ENCODE data around the gene SLC25A4.
A peak's percentile ranks its signal among the peaks of the same experiment; 100 is the strongest.
"Not testable (repeated sequence)": the region's sequence is repeated elsewhere in the genome, so short reads cannot be mapped to it uniquely, and the experiment has no call there.

SLC25A4 gene

DNA sequence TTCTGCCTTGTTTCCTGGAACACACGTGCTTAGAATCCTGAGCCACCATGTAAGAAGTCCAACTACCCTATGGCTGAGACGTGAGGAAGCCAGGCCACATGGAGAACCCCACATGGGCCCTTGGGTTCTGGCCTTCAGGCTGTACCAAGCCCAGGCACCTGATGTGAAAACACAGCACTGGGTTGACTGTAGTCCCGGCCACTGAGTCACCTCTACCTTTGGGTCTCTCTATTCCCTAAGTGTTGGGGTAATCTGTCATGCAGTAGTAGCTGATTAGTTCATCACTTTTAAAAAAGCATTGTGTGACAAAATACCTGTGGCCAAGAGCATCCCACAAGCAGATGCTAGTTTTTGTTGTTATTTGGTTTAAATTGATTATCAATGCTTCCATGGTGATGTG is 36.4 kb downstream of the SLC25A4 start:
- TF ChIP-seq GATA1 (IDR thresholded peaks at IDR 0.05; ENCODE audit: low read depth, low read length) (no peak), POLR2A (IDR thresholded peaks at IDR 0.05; ENCODE audit: low read length) (no peak)
- no peak for DNase-seq

DNA sequence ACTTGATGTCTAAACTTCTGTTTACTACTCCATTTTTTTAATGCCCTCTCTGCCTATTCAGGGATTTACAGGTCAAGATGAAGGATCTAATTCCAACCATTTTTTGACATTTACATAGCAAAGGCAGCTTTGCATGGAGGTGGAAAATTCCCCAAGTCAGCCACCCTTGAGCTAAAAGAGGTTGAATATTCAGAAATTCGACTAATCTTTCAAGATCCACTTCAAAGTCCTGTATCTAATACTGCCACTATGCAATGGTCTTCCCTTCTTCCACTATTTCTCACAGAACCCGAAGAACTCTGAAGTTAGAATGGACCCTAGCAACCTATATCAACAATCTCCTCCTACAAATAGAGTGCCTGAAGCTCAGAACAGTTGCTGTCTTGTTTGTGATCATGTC is 39.2 kb downstream of the SLC25A4 start:
- TF ChIP-seq GATA1 (IDR thresholded peaks at IDR 0.05; ENCODE audit: low read depth, low read length) (no peak), POLR2A (IDR thresholded peaks at IDR 0.05; ENCODE audit: low read length) (no peak)
- no peak for DNase-seq

- TF ChIP-seq GATA1 (IDR thresholded peaks at IDR 0.05; ENCODE audit: low read depth, low read length) (no peak), POLR2A (IDR thresholded peaks at IDR 0.05; ENCODE audit: low read length) (no peak)
- DNase-seq, result peak; percentile 90 to 94
Measured at GRCh38 chr4:185183622-185184281, 40.7 kb downstream of the SLC25A4 start.

DNA sequence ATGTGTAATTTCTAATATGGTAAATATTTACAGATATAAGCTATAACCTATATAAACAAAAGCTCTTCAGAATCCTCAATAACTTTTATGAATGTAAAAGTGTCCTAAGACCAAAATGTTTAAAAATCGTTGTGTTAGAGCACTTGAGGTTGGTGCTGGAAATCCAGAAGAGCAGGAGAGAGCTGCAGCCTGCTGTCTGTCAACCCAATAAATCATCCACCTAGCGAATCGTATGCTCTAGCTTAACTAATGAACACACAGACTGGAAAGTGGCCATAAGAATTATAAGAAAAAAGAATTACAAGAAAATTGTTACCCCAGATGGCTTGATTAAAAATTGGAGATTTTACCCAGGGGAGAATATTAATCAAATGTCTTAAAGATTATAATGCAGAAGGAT is 43.7 kb downstream of the SLC25A4 start:
- TF ChIP-seq POLR2A (IDR thresholded peaks at IDR 0.05; ENCODE audit: low read length), result no peak
- no peak for TF ChIP-seq GATA1 (IDR thresholded peaks at IDR 0.05; ENCODE audit: low read depth, low read length)
- DNase-seq, result no peak

DNA sequence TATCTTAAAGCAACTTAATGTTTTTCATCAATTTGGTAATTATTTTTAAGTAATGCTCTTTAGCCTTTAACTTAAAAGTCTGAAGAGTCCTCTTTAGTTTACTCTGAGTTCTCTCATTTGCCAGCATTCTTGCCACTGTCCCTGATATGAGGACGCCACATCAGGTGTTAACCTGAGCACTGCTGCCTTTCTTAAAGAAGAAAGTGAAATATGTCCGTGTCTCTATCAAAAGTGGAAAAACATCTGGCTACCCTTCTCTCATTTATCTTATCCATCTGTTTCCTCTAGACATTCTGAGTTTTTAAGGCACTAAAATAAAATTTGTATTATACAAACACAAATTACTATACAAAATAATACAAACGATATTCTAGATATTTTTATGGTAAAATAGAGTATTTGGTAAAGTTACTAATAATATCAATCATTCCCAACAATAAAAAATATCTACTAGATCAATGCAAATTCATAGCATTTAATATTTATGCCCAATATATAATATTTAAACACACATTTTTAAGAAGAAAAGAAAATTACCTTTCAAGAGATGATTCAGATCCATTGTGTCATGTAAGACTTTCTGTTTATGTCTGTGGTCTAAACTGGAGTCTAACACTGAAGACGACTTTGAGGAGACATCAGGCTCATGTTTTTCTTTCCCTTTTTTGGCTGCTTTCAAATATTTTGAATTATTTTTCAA is 46.7 kb downstream of the SLC25A4 start:
- TF ChIP-seq GATA1 (IDR thresholded peaks at IDR 0.05; ENCODE audit: low read depth, low read length), result no peak
- TF ChIP-seq POLR2A (IDR thresholded peaks at IDR 0.05; ENCODE audit: low read length), result no peak
- peak; percentile 63 to 68 for DNase-seq

DNA sequence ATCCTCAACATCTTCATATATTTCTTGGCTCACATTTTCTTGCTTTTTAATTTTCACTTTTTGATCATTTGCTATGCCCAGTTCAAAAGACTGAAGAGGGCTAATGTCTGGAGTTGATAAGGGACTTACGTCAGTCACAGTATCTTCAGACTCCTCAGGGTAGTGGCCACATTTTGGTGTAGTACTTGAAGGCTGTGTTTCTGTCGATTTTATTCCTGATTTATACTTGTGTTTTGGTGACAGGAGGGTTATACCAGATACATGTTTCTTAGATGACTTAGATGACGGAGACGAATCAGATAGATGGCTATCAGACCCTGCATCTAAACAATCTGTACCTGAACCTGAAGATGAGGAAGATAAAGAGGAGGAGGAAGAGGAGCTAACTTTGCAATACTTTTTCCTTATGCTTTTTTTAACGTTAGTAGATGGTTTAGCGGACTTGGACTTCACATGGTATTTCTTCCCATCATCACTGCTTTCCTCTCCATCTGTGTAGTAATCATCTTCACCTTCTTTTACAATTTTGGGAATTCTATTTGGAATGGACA is 47.3 kb downstream of the SLC25A4 start:
- DNase-seq, result peak; percentile 81 to 87
- no peak for TF ChIP-seq GATA1 (IDR thresholded peaks at IDR 0.05; ENCODE audit: low read depth, low read length)
- TF ChIP-seq POLR2A (IDR thresholded peaks at IDR 0.05; ENCODE audit: low read length), result peak; percentile 24

DNA sequence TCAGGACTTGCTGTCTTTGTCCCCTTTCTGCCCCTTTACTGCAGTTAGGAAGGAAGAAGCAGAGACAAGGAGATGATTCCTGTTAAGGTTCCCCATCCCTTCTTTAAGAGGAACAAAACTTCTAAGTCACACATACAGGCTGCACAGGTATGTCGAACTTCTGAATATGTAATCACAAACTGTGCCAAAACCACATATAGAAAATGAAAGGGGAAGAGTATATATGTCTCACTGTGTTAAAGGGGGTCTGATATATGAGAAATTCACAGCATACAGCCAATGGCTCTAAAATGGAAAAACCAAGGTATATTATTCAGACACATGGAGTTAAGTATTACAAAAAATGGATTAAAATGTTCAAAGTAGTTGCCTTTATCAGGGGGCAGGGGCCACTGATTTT is 49.0 kb downstream of the SLC25A4 start:
- no peak for TF ChIP-seq POLR2A (IDR thresholded peaks at IDR 0.05; ENCODE audit: low read length)
- TF ChIP-seq GATA1 (IDR thresholded peaks at IDR 0.05; ENCODE audit: low read depth, low read length), result no peak
- no peak for DNase-seq

DNA sequence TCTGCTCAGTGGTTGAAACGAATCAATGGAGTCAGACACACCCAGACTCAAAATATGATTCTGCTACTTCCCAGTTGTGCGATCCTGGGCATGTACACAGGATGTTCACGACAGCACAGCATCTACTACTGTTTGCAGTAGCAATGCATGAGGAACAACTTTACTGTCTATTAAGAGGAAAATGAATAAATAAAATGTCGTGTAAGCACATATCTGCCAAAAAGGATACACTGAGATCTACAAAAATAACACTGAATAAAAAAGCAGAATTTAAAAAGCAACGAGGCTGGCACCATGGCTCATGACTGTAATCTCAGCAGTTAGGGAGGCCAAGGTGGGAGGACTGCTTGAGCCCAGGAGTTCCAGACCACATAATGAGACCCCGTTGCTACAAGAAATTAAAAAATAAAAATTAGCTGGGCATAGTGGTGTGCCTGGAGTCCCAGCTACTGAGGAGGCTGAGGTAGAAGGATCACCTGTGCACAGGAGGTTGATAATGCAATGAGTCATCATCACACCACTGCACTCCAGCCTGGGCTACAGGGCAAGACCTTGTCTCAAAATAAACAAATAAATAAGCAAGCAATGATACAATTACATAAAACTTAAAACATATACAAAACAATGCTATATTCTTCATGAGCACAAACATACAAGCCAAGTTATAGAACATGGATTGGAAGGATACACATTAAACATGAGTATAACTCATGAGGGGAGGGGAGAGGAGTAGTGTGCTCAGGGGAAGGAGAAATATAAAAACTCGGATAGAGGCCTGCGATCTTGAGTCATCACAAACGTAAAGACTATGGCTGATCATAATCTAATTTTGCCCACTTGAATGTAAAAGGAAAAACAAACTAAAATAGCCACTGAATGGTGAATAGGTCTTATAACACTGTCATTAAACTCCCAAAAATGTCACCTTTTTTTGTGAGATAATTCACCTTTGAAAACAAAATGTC is 52.1 kb downstream of the SLC25A4 start:
- TF ChIP-seq POLR2A (IDR thresholded peaks at IDR 0.05; ENCODE audit: low read length), result no peak
- TF ChIP-seq GATA1 (IDR thresholded peaks at IDR 0.05; ENCODE audit: low read depth, low read length), result no peak
- DNase-seq, result no peak

- DNase-seq, result no peak
- TF ChIP-seq GATA1 (IDR thresholded peaks at IDR 0.05; ENCODE audit: low read depth, low read length) (no peak), POLR2A (IDR thresholded peaks at IDR 0.05; ENCODE audit: low read length) (no peak)
Measured at GRCh38 chr4:185196437-185196836, 53.4 kb downstream of the SLC25A4 start.

- DNase-seq, result not testable (repeated sequence)
Measured at GRCh38 chr4:185198189-185198588, 55.1 kb downstream of the SLC25A4 start.
